Breast epithelium (tissue), 4 donors: Measurements from ENCODE around the gene PDLIM5. TPM values are rescaled to one million over a fixed set of nuclear protein-coding genes. Genes with fewer than 3 reads are reported as not detected.

Experiments
- DNase-seq, 2 donors: peaks; one replicate each; pipeline ENCODE4 v3.0.0-alpha.2; 2019; ENCODE audit warnings: low spot score in 2 of 2
- H3K27ac ChIP-seq, 2 donors: fragments of 200-600 bp; sonication (generic) in 1 of 2; one replicate each; pipeline ENCODE4 v1.5.1; 2016 to 2019; ENCODE audit warnings: mild to moderate bottlenecking in 1 of 2
- H3K27me3 ChIP-seq, 2 donors: fragments of 200-600 bp; sonication (generic) in 1 of 2; one replicate each; pipeline versions ENCODE4 v1.5.1 to v1.6.0; 2017 to 2019; ENCODE audit warnings: control low read depth in 1 of 2, mild to moderate bottlenecking in 1 of 2
- H3K36me3 ChIP-seq: fragments of 200-600 bp; one replicate; pipeline ENCODE4 v1.5.1; 2019
- H3K4me1 ChIP-seq, 2 donors: fragments of 200-600 bp; sonication (generic); one replicate each; pipeline ENCODE4 v1.5.1; 2016 to 2019; ENCODE audit warnings: control low read depth in 1 of 2
- H3K4me3 ChIP-seq, 3 donors: fragments of 200-600 bp; sonication (generic); 1 replicate in 2 of 3; 2 replicates in 1 of 3; pipeline ENCODE4 v1.5.1; 2016 to 2019; ENCODE audit warnings: mild to moderate bottlenecking in 3 of 3, moderate library complexity in 2 of 3
- H3K9me3 ChIP-seq, 2 donors: fragments of 200-600 bp; sonication (generic) in 1 of 2; one replicate each; pipeline ENCODE4 v1.5.1; 2016 to 2019; ENCODE audit warnings: control low read depth in 1 of 2
- POLR2A ChIP-seq: fragments of 450-650 bp; IDR thresholded peaks from one replicate; pipeline ENCODE4 v1.6.1; 2016; ENCODE audit warnings: antibody characterized with exemption, mild to moderate bottlenecking, moderate library complexity
- POLR2AphosphoS5 ChIP-seq, 3 donors: sonication (generic); formaldehyde crosslinking; IDR thresholded peaks; one replicate each; pipeline ENCODE4 v1.6.1; 2017; ENCODE audit warnings: antibody characterized with exemption in 3 of 3
- intact Hi-C: fragments of 100-400 bp; cut with DNase I; formaldehyde crosslinking; loops from one replicate; pipeline ENCODE4 v1.15.1; 2023; ENCODE audit warnings: low total_unique reads
- total RNA-seq, 3 donors: library from RNA; depleted of rRNA; stranded (reverse); fragments of >200 nt; gene quantifications; one replicate each; pipeline ENCODE4 v1.1.0, GENCODE V29; 2016
- TF ChIP-seq, protein P1 (sequence below), 3 donors: fragments of 450-650 bp; IDR thresholded peaks; one replicate each; pipeline ENCODE4 v1.5.1; 2016 to 2017; ENCODE audit warnings: antibody characterized with exemption in 3 of 3, mild to moderate bottlenecking in 3 of 3, moderate library complexity in 3 of 3

The PDLIM5 gene
- total RNA-seq, 3 donors from 2014 or later: 120 to 263 (median 158) TPM

DNA sequence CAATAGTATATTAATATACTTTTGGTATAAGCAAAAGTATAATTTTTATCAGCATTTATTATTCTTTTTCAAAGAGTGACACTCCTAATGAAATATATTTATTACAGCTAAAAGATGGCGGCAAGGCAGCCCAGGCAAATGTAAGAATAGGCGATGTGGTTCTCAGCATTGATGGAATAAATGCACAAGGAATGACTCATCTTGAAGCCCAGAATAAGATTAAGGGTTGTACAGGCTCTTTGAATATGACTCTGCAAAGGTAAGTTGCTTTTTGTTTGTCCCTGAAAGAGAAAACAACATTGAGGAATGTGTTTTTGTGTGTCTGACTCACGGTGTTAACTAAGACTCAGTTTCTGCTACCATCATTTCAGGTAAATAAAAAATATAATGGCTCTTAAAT lies 71.9 kb downstream of the PDLIM5 start:
- H3K36me3 ChIP-seq: no peaks in the 10 kb centered on the region
- no peak overlapping the region for H3K27ac ChIP-seq
- no peak for DNase-seq
- TF ChIP-seq POLR2AphosphoS5 (IDR thresholded peaks at IDR 0.05) (no peak), POLR2A (no peak)
- TF ChIP-seq, protein P1, sequence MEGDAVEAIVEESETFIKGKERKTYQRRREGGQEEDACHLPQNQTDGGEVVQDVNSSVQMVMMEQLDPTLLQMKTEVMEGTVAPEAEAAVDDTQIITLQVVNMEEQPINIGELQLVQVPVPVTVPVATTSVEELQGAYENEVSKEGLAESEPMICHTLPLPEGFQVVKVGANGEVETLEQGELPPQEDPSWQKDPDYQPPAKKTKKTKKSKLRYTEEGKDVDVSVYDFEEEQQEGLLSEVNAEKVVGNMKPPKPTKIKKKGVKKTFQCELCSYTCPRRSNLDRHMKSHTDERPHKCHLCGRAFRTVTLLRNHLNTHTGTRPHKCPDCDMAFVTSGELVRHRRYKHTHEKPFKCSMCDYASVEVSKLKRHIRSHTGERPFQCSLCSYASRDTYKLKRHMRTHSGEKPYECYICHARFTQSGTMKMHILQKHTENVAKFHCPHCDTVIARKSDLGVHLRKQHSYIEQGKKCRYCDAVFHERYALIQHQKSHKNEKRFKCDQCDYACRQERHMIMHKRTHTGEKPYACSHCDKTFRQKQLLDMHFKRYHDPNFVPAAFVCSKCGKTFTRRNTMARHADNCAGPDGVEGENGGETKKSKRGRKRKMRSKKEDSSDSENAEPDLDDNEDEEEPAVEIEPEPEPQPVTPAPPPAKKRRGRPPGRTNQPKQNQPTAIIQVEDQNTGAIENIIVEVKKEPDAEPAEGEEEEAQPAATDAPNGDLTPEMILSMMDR (IDR thresholded peaks at IDR 0.05): no peak
- H3K27me3 ChIP-seq: no peaks in the 10 kb centered on the region
- H3K4me1 ChIP-seq: peaks cover 0 to 8% of the 10 kb centered on the region in 2 donors
- intact Hi-C loops: no loop called here
- H3K9me3 ChIP-seq: no peaks in the 10 kb centered on the region
- H3K4me3 ChIP-seq: no peak overlapping the region

DNA sequence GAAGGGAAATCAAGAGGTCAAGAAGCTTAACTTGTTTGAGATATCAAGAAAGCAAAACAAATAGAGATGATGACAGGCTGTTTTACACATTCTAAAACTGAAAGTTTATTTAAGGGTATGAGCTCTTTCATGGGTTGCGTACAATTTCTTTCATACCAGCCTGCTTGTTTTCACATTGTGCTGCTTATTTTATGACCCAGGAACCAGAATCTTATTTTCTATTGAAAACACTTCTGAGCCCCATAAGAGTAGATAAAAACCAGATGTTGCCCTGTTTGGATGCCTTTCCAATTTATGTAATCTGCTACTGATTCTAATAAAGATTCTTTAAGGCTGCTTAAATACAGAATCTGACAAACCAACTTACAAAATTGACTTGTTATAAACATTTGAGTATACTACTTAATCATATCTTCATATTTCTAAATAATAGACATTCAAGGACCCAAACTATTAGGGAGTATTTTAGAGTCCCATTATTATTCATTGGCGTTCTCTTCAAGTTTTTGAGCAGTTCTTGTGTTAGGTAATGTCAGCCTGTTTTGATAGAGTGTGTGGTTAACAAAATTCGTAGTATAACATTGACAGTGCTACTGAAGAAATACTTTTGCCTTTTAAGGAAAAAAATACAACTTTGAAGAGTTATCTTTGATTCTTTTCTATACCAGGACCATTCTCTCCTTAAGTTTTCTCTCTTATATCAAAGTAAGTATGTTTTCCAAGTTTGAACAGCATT lies 74.4 kb downstream of the PDLIM5 start:
- Histone ChIP-seq H3K9me3 (no peaks in the 10 kb centered on the region), H3K4me1 (peaks cover 0 to 8% of the 10 kb centered on the region in 2 donors), H3K27ac (peak overlapping the region in 1 of 2 donors; percentile 61), H3K4me3 (no peak overlapping the region), H3K27me3 (no peaks in the 10 kb centered on the region), H3K36me3 (no peaks in the 10 kb centered on the region)
- TF ChIP-seq POLR2A (no peak), POLR2AphosphoS5 (IDR thresholded peaks at IDR 0.05) (no peak)
- TF ChIP-seq, protein P1 (IDR thresholded peaks at IDR 0.05): no peak
- DNase-seq: no peak
- intact Hi-C loops: no loop called here

DNA sequence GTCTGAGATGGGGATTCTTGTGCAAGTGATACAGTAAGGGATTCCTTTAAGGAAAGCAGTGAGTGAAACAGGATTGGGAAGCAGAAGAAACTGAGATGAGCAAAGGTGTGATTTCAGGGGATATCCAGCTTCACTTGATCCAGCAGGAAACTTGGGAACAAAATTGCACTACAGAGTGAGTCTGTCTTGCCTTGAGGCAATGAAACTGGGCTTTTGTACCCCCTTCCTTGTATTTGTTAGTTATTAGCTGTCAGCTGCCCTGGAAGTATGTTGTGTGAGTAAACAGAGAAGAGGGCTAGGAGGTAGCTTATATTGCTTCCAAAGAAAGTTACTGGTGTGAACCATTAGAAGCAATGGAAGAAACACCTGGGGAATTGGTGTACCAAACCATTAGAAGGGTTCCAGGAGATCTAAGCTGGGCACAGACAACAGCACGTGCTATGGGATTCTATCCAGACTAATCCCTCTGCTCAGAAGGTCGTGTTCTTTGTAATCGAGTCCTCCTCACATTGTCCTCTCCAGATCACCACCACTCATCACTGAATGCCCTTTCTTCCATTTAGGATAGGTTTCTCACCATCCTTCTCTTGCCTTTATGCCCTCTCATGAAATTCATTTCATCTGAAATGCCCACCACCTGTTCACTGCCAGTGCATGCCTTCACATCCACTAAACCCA lies 76.0 kb downstream of the PDLIM5 start:
- no peaks in the 10 kb centered on the region for H3K9me3 ChIP-seq
- TF ChIP-seq, protein P1 (IDR thresholded peaks at IDR 0.05): no peak
- TF ChIP-seq POLR2A (no peak), POLR2AphosphoS5 (IDR thresholded peaks at IDR 0.05) (no peak)
- H3K36me3 ChIP-seq: no peaks in the 10 kb centered on the region
- intact Hi-C loops: no loop called here
- H3K27ac ChIP-seq: peak overlapping the region; percentile 57 to 70
- H3K4me3 ChIP-seq: no peak overlapping the region
- DNase-seq: no peak
- H3K27me3 ChIP-seq: no peaks in the 10 kb centered on the region
- H3K4me1 ChIP-seq: peaks cover 0 to 8% of the 10 kb centered on the region in 2 donors

DNA sequence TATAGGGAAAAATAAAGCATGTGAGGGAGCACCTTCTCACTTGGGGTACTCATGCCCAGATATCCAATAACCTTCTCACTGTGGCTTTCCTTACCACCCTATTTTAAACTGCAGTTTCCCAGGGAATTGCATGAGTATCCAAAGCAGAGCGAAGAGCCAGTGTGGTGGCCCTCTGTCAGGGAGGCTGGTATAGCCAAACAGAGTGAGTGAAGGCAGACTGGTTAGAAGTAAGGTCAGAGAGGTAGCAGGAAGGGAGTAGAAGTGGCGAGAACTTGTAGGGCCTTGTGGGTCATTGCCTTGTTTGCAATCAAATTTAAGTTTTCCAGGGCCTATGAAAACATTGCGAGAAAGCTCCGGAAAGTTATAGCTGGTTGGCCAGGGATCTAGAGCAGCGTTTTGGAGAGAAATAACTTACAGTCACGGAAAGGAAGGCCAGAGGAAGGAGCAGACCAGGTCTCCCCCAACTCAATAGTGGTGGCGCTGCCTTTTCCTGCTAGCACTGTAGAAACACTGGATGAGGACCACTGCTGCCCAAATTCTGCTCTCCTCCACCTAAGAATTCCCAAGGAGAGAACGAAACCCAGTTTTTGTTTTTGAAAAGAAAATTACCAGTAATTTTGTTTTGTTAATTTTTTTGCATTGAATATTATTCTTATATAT lies 77.2 kb downstream of the PDLIM5 start:
- TF ChIP-seq POLR2A (no peak), POLR2AphosphoS5 (IDR thresholded peaks at IDR 0.05) (no peak)
- TF ChIP-seq, protein P1 (IDR thresholded peaks at IDR 0.05): no peak
- Histone ChIP-seq H3K4me1 (peaks cover 0 to 11% of the 10 kb centered on the region in 2 donors), H3K9me3 (no peaks in the 10 kb centered on the region), H3K27ac (peak overlapping the region in 1 of 2 donors; percentile 70), H3K4me3 (no peak overlapping the region), H3K27me3 (no peaks in the 10 kb centered on the region), H3K36me3 (no peaks in the 10 kb centered on the region)
- no peak for DNase-seq
- intact Hi-C loops: no loop called here

DNA sequence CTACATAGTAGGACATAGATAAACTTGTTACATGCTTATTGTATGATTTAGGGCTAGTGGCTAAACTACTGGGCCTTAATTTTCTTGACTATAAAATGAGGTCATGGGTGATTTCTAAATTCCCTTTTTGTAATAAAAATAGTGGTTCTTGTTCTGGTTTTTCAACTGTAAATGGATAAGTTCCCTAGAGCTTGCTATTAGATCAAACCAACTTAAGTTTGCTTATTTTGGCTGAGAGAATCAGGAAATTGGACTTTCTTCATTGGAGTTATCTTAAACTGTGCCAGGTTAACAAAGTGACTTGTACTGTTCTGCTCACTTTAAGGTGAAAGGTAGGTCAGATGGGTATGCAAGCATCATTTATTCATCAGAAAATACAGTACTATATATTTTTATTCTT lies 78.3 kb downstream of the PDLIM5 start:
- no peaks in the 10 kb centered on the region for H3K9me3 ChIP-seq
- intact Hi-C loops: no loop called here
- H3K36me3 ChIP-seq: no peaks in the 10 kb centered on the region
- DNase-seq: no peak
- H3K4me3 ChIP-seq: no peak overlapping the region
- TF ChIP-seq POLR2A: no peak
- peak overlapping the region in 1 of 2 donors; percentile 78 for H3K27ac ChIP-seq
- H3K27me3 ChIP-seq: no peaks in the 10 kb centered on the region
- H3K4me1 ChIP-seq: peaks cover 0 to 12% of the 10 kb centered on the region in 2 donors
